ENCODE data around the gene ZNF138.
"Not testable (repeated sequence)": the region's sequence is repeated elsewhere in the genome, so short reads cannot be mapped to it uniquely, and the experiment has no call there.

The ZNF138 gene

DNA sequence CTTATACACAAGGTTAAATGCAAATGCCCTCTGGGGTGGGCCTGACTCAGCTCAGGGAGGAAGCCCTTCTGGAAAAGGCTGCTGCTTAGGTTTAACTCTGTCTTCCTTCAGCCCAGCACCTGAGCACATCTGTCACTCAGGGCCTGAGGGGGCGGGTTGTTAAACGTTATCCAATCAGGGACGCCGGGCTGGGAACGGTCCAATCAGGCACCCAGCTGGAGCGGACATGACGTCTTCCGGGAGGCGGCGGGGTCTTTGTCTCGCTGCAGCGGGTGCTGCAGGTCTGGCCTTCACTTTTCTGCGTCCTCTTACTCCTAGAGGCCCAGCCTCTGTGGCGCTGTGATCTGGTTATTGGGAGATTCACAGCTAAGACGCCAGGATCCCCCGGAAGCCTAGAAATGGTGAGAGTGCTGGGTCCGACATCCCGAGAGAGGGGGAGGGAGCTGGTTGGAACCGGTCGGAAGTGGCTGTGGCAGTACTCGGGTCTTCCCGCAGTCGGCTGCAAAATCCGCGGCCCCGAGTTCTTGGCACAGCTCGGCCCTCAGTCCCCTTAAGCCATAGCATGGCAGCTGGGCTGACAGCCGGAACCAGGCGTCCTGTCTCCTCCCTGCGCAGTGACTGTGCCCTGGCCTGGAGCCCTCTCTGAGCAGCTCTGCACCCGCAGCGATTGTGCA is at the start of gene ZNF138:
ZNF138 (plus strand) TSS at position 258 of the 674 bp plus-strand sequence; CDS start at position 399, 141 bp downstream.
- DNase-seq (ENCODE audit: low spot score), result peak; percentile 98

DNA sequence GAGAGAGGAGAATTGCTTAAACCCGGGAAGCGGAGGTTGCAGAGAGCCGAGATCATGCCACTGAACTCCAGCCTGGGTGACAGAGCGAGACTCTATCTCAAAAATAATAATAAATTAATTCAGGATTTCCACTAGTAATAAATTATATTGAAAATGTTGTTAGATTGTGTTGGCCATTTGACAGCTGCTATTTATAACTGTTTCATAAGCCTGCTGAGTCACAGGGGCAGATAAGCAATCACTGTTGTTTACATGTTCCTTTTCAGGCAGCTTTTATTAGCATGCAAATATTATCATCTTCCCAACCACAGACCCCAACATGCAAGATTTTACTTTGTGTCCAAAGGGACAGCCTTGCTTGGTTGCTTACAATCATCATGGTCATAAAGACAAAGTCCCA is 49.5 kb upstream of the ZNF138 start:
- DNase-seq (ENCODE audit: low spot score), result peak; percentile 13

DNA sequence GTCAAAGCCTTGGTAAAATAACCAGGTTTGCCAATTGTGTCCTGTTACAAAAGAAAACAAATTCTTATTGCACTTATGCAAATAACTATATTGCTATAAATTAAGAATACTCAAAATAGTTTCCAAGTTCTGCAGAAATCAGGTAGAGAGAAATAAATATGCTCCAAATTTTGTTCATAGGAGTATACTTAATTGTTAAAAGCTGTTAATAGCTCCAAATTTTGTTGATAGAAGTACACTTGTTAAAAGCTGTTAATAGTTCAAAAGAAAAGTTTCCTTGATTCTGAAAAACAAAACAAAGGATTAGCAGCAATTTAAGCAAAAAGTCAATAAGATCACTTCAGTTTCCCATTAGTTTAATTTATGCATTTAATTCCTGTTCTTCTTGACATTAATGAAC is 46.4 kb upstream of the ZNF138 start:
- DNase-seq (ENCODE audit: low spot score), result no peak

DNA sequence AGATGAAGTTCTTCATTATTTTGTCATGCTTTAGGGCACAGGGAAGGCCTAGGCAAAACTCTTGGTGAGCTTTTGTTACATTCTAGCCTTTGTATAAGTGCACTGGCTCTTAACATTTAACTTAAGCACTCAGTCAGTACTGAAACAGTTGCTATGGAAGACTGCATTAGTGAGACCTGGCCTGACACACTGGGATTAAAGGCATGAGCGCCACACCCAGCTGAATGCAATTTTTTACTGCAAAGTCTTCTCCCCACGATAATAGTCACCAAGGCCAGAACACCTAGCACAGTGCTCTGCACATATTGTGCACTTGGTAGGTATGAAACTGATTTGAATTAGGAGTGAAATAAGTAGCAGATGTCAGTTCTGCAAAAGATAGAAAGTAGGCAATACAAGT is 41.2 kb upstream of the ZNF138 start:
- DNase-seq (ENCODE audit: low spot score), result no peak

DNA sequence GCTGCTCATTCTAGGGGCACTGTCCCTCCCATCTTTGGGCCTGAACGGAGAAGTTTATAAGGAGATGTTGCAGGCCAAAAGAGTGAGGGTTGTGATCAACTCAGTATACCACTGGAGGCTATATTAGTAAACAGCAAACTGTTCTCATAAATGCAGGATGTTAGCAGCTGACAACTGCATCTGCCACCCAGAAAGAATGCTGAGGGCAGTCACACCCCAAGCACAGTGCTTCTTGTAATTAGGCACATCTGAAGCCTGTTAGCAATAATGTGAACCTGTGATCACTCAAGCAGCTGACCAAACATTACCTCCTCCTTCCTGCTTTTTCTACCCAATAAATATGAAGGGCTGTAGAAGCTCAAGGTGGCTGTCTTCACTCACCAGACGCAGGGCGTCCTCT is 38.4 kb upstream of the ZNF138 start:
- no peak for DNase-seq (ENCODE audit: low spot score)

DNA sequence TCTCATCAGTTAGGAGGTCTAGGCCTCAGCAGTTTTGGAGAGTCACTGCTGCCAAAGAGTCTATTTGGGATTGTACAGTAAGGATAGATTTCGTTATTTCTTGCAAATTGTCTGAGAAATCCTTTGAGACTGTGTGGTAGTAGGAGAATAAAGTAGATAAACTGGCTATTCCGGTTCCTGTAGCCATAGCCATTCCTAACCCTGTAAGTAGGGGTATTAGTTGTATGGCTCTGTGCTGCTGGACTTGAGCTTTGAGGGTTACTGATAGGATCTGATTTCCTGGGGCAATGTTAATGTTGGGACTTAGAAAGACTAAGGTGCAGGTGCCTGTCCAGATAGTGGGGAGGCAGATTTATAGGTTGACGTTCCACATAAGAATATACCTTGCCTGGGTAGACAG is 36.1 kb upstream of the ZNF138 start:
- no peak for DNase-seq (ENCODE audit: low spot score)

GRCh38 chr7:64768824-64769223 is 25.4 kb upstream of the ZNF138 start:
- no peak for DNase-seq (ENCODE audit: low spot score)

DNA sequence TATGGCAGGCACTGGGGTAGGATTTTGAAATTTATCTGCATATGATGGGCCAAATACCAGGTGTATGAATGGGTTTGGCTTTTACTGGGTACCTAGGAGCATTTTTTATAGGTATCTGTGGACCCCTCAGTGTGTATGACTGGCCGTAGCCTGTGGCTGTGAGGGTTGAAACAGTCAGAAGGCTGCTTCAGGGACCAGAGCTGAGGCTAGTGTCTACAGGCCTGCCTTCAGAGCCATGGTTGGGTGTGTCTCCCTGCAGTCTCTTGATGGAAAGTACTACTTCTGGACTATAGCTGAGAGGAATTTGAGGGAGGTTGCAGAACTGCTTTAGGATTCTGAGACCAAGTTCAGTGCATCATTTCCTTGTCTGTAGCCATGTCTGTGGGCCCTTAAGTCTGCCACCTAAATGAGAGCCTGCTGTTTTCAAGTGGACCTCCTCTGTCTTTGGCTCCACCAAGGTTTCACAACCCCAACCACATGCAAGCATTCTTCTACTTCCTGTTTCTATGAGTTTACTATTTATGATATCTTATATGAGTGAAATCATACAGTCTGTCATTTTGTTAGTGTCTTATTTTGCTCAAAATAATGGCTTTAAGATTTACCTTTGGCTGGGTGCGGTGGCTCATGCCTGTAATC is 19.9 kb upstream of the ZNF138 start:
- no peak for DNase-seq (ENCODE audit: low spot score)

DNA sequence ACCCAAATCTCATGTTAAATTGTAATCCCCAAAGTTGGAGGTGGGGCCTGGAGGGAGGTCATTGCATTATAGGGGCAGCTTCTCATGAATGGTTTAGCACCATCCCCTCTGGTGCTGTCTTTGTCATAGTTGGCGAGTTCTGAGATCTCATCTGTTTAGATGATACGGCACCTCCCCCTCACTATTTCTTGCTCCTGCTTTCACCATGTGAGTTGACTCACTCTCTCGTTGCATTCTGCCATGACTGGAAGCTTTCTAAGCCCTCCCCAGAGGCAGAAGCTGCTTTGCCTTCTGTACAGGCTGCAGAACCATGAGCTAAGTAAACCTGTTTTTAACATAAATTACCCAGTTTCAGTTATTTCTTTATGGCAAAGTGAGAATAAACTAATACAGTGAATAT is 18.9 kb upstream of the ZNF138 start:
- peak; percentile 73 for DNase-seq (ENCODE audit: low spot score)

DNA sequence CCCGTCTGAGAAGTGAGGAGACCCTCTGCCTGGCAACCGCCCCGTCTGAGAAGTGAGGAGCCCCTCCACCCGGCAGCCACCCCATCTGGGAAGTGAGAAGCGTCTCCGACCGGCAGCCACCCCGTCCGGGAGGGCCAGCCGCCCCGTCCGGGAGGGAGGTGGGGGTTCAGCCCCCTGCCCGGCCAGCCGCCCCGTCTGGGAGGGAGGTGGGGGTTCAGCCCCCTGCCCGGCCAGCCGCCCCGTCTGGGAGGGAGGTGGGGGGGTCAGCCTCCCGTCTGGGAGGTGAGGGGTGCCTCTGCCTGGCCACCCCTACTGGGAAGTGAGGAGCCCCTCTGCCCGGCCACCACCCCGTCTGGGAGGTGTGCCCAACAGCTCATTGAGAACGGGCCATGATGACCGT is 9.4 kb upstream of the ZNF138 start:
- DNase-seq (ENCODE audit: low spot score), result not testable (repeated sequence)

GRCh38 chr7:64787295-64787694 is 6.9 kb upstream of the ZNF138 start:
- no peak for DNase-seq (ENCODE audit: low spot score)

DNA sequence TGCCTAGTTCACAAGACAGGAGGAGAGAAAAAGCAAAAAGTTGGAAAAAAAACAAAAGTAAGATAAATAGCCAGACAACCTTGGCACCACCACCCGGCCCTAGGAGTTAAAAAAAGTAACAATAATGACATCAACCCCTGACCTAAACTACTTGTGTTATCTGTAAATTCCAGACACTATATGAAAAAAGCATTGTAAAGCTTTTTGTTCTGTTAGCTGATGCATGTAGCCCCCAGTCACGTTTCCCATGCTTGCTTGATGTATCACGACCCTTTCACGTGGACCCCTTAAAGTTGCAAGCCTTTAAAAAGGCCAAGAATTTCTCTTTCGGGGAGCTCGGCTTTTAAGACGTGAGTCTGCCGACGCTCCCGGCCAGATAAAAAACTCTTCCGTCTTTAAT is 5.0 kb upstream of the ZNF138 start:
- not testable (repeated sequence) for DNase-seq (ENCODE audit: low spot score)

GRCh38 chr7:64793106-64793755 is 997 bp upstream of the ZNF138 start:
- peak; percentile 6 for DNase-seq (ENCODE audit: low spot score)

GRCh38 chr7:64795176-64795575 is 948 bp downstream of the ZNF138 start:
- DNase-seq (ENCODE audit: low spot score), result no peak

DNA sequence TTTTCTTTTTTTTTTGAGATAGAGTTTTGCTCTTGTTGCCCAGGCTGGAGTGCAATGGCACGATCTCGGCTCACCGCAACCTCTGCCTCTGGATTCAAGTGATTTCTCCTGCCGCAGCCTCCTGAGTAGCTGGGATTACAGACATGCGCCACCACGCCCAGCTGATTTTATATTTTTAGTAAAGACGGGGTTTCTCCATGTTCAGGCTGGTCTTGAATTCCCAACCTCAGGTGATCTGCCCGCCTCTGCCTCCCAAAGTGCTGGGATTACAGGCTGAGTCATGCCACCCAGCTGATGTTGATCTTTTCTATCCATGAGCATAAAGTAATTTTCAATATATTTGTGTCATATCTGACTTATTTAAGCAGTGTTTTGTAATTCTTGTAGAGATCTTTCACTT is 4.9 kb downstream of the ZNF138 start:
- DNase-seq (ENCODE audit: low spot score), result not testable (repeated sequence)

- DNase-seq (ENCODE audit: low spot score), result no peak
These were observed 8.5 kb downstream of the ZNF138 start for GRCh38 chr7:64802699-64803098.

GRCh38 chr7:64807731-64808365 is 13.6 kb downstream of the ZNF138 start:
- DNase-seq (ENCODE audit: low spot score), result no peak

DNA sequence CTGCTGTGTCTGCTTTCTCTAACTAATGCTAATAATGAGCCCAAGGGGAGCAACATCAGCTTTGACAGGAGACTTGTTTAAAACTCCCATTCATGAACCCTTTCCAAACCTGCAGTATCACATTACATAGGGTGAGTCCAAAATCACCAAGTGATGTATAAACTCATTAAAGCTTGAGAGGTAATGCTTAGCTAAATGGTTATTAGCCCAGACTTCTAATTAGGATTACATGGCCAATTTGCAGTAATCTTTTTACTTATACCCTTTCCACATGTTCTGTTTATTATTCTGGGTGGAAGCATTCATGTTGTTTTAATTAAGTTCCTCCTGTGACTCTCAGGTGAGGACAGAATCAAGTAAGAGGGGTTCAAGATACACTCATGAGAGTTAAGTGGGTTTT is 17.5 kb downstream of the ZNF138 start:
- no peak for DNase-seq (ENCODE audit: low spot score)

- DNase-seq (ENCODE audit: low spot score), result no peak
These were observed 36.7 kb downstream of the ZNF138 start for GRCh38 chr7:64830926-64831325.

DNA sequence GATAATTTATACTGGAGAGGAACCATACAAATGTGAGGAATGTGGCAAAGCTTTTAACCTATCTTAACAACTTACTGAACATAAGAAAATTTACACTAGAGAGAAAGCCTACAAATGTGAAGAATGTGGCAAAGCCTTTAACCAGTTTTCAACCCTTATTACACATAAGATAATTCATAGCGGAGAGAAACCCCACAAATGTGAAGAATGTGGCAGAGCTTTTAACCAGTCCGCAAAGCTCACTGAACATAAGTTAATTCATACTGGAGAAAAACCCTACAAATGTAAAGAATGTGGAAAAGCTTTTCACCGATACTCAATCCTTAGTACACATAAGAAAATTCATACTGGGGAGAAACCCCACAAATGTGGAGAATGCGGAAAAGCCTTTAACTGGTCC is 37.9 kb downstream of the ZNF138 start:
- no peak for DNase-seq (ENCODE audit: low spot score)

DNA sequence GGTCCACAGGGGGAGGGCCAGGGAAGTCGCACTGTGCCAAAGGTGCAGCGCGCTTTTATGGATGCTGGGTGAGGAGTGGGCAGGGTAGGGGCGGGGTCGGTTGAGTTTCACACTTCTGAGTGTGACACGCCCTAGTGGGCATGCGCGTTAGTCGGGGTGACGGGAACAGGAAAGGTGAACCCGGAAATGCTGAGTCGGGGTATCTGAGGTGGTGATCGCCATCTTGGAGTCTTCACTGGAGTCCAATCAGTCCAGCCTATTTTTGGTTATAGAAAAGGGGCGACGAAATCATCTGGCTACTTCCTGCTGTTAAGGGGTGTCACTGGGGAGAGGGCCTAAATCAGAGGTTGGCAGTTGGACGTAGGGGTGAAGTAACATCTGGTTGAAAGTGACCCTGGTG is 40.8 kb downstream of the ZNF138 start:
- DNase-seq (ENCODE audit: low spot score), result no peak

DNA sequence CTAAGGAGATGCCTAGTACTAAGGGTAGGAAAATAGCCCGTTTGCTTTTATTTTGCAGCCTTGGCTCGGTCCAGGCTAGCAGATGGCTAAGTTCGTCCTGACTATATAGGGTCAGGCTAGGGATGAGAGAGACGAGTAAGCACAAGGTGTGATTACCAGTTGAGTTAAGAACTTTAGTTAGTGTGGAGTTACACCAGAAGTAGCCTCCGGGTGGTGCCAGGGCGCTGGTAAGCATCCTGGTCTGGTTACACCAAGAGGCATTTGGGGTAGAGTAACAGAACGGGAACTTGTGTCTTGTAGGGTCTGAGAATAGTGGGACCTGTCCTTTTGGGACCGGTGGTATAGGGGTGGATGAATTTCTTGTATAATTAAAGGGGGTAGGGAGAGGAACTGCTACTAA is 41.6 kb downstream of the ZNF138 start:
- DNase-seq (ENCODE audit: low spot score), result not testable (repeated sequence)

DNA sequence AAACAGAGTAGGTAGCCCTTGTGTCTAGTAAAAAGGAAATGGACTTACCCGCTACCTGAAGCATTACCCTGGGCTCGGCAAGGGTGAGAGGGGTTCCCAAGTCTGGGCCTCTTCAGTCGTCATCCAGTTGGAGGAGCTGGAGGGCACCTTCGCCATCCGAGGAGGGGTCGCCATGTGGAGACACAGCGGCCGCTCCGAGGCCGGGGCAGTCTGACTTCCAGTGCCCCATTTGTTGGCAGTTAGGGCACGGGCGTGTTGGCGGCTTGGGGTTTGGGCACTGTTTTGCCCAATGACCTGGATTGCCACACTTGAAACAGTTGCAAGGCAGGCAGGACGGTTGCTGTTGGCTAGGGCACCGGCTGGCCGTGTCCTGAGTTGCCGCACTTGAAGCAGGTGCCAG is 43.8 kb downstream of the ZNF138 start:
- not testable (repeated sequence) for DNase-seq (ENCODE audit: low spot score)

Data from Ammon's horn (tissue), 1 donor.